Measurements from ENCODE around the gene CYP2W1.
A peak's percentile ranks its signal among the peaks of the same experiment; 100 is the strongest.

CYP2W1 gene

GRCh38 chr7:981793-982510 lies 1.0 kb upstream of the CYP2W1 start:
- no peak for TF ChIP-seq CTCF (IDR thresholded peaks at IDR 0.05; ENCODE audit: low read depth, low read length)
- no peak for DNase-seq (ENCODE audit: low read depth in 2 of 2)
- no peak overlapping the region for H3K4me3 ChIP-seq (replicated peaks in 1 of 2; ENCODE audit: low read depth in 2 of 2, low read length in 2 of 2)

GRCh38 chr7:982511-983003 lies 424 bp upstream of the CYP2W1 start:
- no peak overlapping the region for H3K4me3 ChIP-seq (replicated peaks in 1 of 2; ENCODE audit: low read depth in 2 of 2, low read length in 2 of 2)
- no peak for TF ChIP-seq CTCF (IDR thresholded peaks at IDR 0.05; ENCODE audit: low read depth, low read length)
- DNase-seq (ENCODE audit: low read depth in 2 of 2) = no peak

GRCh38 chr7:983616-984071 lies 663 bp downstream of the CYP2W1 start:
- DNase-seq (ENCODE audit: low read depth in 2 of 2) = no peak
- no peak for TF ChIP-seq CTCF (IDR thresholded peaks at IDR 0.05; ENCODE audit: low read depth, low read length)
- H3K4me3 ChIP-seq (replicated peaks in 1 of 2; ENCODE audit: low read depth in 2 of 2, low read length in 2 of 2) = no peak overlapping the region

- no peak overlapping the region for H3K4me3 ChIP-seq (replicated peaks in 1 of 2; ENCODE audit: low read depth in 2 of 2, low read length in 2 of 2)
- no peak for TF ChIP-seq CTCF (IDR thresholded peaks at IDR 0.05; ENCODE audit: low read depth, low read length)
- DNase-seq (ENCODE audit: low read depth in 2 of 2) = no peak
Measured at GRCh38 chr7:984361-985126, 1.6 kb downstream of the CYP2W1 start.

GRCh38 chr7:985127-985416 lies 2.1 kb downstream of the CYP2W1 start:
- H3K4me3 ChIP-seq (replicated peaks in 1 of 2; ENCODE audit: low read depth in 2 of 2, low read length in 2 of 2) = no peak overlapping the region
- DNase-seq (ENCODE audit: low read depth in 2 of 2) = no peak
- TF ChIP-seq CTCF (IDR thresholded peaks at IDR 0.05; ENCODE audit: low read depth, low read length) = no peak

GRCh38 chr7:985915-986741 lies 3.1 kb downstream of the CYP2W1 start:
- DNase-seq (ENCODE audit: low read depth in 2 of 2) = peak; percentile 53 to 59
- no peak for TF ChIP-seq CTCF (IDR thresholded peaks at IDR 0.05; ENCODE audit: low read depth, low read length)
- no peak overlapping the region for H3K4me3 ChIP-seq (replicated peaks in 1 of 2; ENCODE audit: low read depth in 2 of 2, low read length in 2 of 2)

All from cardiac fibroblast (primary cell).